Duodenal mucosa (tissue), 2 donors: Measurements from ENCODE around the gene TPH2.

Experiments
- H3K27ac ChIP-seq: one replicate; pipeline ENCODE4 v1.7.0; 2013; ENCODE audit warnings: low read depth, low read length
- H3K27me3 ChIP-seq, 2 donors: one replicate each; pipeline ENCODE4 v1.7.0; 2013; ENCODE audit warnings: low read length in 2 of 2, control low read depth in 1 of 2; ENCODE audit not compliant: insufficient read depth in 2 of 2, control insufficient read depth in 1 of 2
- H3K36me3 ChIP-seq, 2 donors: one replicate each; pipeline ENCODE4 v1.7.0; 2013; ENCODE audit warnings: low read length in 2 of 2, control low read depth in 1 of 2; ENCODE audit not compliant: insufficient read depth in 2 of 2, control insufficient read depth in 1 of 2
- H3K4me1 ChIP-seq, 2 donors: one replicate each; pipeline ENCODE4 v1.7.0; 2013; ENCODE audit warnings: low read length in 2 of 2, control low read depth in 1 of 2; ENCODE audit not compliant: insufficient read depth in 2 of 2, control insufficient read depth in 1 of 2
- H3K4me3 ChIP-seq, 2 donors: one replicate each; pipeline ENCODE4 v1.7.0; 2013; ENCODE audit warnings: low read length in 2 of 2, low read depth in 1 of 2
- H3K9ac ChIP-seq, 2 donors: one replicate each; pipeline ENCODE4 v1.7.0; 2013; ENCODE audit warnings: low read length in 2 of 2, low read depth in 1 of 2
- H3K9me3 ChIP-seq, 2 donors: one replicate each; pipeline ENCODE4 v1.7.0; 2013; ENCODE audit warnings: low read length in 2 of 2, control low read depth in 1 of 2; ENCODE audit not compliant: control insufficient read depth in 1 of 2

TPH2 gene

DNA sequence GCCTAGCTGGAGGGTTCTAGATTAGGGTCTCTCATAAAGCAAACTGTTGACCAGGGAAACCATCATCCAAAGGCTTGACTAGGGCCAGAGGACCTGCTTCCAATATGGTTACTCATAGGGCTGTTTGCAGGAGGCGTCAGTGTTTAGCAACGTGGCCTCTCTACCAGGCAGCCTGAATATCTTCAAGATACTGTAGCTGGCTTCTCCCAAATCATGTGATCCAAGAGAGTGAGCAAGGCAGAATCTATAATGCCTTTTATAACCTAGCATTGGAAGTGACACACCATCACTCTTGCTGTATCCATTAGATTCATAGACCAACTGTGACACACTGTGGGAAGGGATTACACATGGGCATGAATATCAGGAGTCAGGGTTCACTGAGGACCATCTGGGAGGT lies 17.3 kb downstream of the TPH2 start:
- Histone ChIP-seq H3K4me3 (no peak overlapping the region), H3K4me1 (no peaks in the 10 kb centered on the region), H3K27me3 (no peaks in the 10 kb centered on the region), H3K27ac (no peak overlapping the region), H3K36me3 (no peaks in the 10 kb centered on the region), H3K9ac (no peak overlapping the region), H3K9me3 (no peaks in the 10 kb centered on the region)

DNA sequence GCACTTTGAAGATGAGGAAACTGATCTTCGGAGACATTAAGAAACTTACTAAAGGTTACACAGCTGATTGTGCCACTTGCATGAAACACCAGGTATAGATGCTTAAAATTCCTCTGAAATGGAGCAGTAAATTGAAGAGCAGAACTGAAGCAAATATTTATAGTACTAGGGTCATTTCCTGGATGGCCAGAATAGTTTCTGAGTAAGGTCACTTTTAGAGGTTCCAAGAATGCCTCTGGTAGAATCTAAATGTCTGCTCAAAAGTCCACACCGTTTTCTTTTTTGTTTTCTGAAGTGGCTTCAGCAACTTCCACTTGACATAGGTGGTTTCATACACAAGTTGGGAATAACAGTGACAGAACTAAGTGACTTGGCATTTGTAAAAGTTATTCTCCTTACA lies 19.4 kb downstream of the TPH2 start:
- H3K36me3 ChIP-seq = no peaks in the 10 kb centered on the region
- H3K27me3 ChIP-seq = no peaks in the 10 kb centered on the region
- H3K27ac ChIP-seq = no peak overlapping the region
- no peak overlapping the region for H3K9ac ChIP-seq
- H3K4me3 ChIP-seq = no peak overlapping the region
- H3K4me1 ChIP-seq = no peaks in the 10 kb centered on the region
- no peaks in the 10 kb centered on the region for H3K9me3 ChIP-seq

DNA sequence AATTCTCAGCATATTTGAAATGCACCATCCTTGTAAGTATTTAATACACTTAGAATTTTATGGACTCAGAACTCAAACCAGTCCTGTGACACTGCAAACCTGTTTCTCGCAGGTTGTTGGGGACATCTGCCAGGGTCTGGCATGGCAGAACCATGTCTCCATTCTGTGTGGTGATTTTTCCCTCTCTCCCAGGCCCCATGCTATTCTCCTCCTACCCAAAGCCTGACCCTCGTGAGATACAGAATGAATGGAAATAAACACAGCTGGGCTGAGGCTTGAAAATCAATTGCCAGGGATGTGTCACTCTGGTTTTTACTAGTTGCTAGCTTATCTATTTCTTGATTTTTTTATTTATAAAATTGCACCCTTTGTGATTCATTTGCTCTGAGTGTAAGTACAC lies 19.8 kb downstream of the TPH2 start:
- Histone ChIP-seq H3K27ac (no peak overlapping the region), H3K4me3 (no peak overlapping the region), H3K27me3 (no peaks in the 10 kb centered on the region), H3K4me1 (no peaks in the 10 kb centered on the region), H3K36me3 (no peaks in the 10 kb centered on the region), H3K9ac (no peak overlapping the region), H3K9me3 (no peaks in the 10 kb centered on the region)

GRCh38 chr12:71958993-71959578 lies 20.4 kb downstream of the TPH2 start:
- H3K9me3 ChIP-seq = no peaks in the 10 kb centered on the region
- no peak overlapping the region for H3K9ac ChIP-seq
- H3K27ac ChIP-seq = no peak overlapping the region

DNA sequence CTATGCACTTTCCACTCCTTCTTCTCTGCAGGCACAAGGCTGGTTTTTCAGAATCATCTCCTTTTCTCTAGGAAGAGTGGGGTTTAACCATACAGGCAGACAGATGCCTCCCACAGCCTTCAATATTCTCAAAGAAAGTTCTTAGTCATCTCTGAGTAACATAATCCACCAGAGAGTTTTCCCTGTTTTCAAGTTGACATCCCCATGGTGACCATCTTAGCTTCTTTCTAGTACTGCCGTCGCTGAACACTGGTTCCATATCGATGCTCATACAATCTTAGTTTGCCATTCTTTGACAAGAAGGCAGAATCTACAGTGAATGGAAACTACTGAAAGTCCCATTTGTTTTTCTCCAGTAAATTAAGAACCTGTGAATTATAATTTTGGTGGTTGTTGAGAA lies 28.6 kb downstream of the TPH2 start:
- Histone ChIP-seq H3K4me3 (no peak overlapping the region), H3K27ac (no peak overlapping the region), H3K27me3 (peaks cover 0 to 6% of the 10 kb centered on the region in 2 donors), H3K36me3 (no peaks in the 10 kb centered on the region), H3K9me3 (no peaks in the 10 kb centered on the region), H3K9ac (no peak overlapping the region), H3K4me1 (no peaks in the 10 kb centered on the region)

More at GRCh38 chr12:71958993-71959578, 20.4 kb downstream of the TPH2 start:
- Histone ChIP-seq H3K36me3 (no peaks in the 10 kb centered on the region), H3K4me3 (no peak overlapping the region), H3K27me3 (no peaks in the 10 kb centered on the region), H3K4me1 (no peaks in the 10 kb centered on the region)

DNA sequence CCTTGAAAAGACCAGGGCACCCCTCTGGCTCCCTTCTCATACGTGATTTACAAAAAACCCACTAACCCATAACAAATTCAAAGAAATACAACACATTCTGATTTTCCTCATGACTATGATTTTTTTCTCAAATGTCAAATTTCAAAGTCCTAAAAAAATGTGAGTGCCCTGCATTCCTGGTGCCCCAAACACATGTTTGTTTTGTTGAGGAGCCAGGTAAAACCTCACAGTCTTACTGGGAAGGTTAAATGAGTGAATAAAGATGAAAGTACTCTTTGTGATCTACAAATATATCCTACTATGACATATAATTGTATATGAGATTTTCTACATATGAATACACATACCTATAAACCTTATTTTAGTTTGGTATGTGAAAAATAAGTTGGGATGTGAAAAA lies 30.7 kb downstream of the TPH2 start:
- no peaks in the 10 kb centered on the region for H3K4me1 ChIP-seq
- no peak overlapping the region for H3K4me3 ChIP-seq

GRCh38 chr12:71970031-71970430 lies 31.4 kb downstream of the TPH2 start:
- Histone ChIP-seq H3K27me3 (peaks cover 0 to 6% of the 10 kb centered on the region in 2 donors), H3K4me3 (no peak overlapping the region), H3K9ac (no peak overlapping the region), H3K36me3 (no peaks in the 10 kb centered on the region), H3K4me1 (no peaks in the 10 kb centered on the region), H3K9me3 (no peaks in the 10 kb centered on the region), H3K27ac (no peak overlapping the region)

More for the DNA sequence above, 30.7 kb downstream of the TPH2 start:
- Histone ChIP-seq H3K36me3 (no peaks in the 10 kb centered on the region), H3K9me3 (no peaks in the 10 kb centered on the region), H3K9ac (no peak overlapping the region), H3K27me3 (peaks cover 0 to 6% of the 10 kb centered on the region in 2 donors), H3K27ac (no peak overlapping the region)

DNA sequence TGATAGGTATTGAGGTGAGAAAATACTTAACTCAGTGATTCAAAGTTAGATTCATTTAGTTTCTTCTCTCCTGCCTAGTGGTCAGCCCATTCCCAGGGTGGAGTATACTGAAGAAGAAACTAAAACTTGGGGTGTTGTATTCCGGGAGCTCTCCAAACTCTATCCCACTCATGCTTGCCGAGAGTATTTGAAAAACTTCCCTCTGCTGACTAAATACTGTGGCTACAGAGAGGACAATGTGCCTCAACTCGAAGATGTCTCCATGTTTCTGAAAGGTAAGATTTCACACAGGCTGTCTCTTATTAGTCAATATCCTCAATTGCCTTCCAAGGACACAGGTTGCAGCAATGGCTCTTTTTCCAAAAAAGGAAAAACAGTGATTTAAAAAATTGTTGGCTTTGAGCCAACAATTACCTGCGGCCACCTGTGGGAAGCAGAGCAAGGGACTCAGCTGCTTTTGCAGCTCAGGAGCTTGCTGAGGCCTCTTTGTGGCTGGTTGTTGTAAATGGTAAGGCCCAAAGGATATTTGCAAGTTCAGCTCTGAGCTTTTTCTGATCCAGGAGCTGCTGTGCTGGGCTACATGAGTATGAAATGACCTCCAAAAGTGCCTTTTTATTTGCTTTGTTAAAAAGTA lies 33.9 kb downstream of the TPH2 start:
- no peaks in the 10 kb centered on the region for H3K4me1 ChIP-seq
- H3K27me3 ChIP-seq = peaks cover 0 to 6% of the 10 kb centered on the region in 2 donors
- H3K9ac ChIP-seq = no peak overlapping the region
- H3K27ac ChIP-seq = no peak overlapping the region
- H3K9me3 ChIP-seq = no peaks in the 10 kb centered on the region
- H3K36me3 ChIP-seq = no peaks in the 10 kb centered on the region
- no peak overlapping the region for H3K4me3 ChIP-seq

GRCh38 chr12:71973687-71974086 lies 35.0 kb downstream of the TPH2 start:
- no peak overlapping the region for H3K4me3 ChIP-seq
- no peak overlapping the region for H3K27ac ChIP-seq
- H3K4me1 ChIP-seq = no peaks in the 10 kb centered on the region
- H3K27me3 ChIP-seq = no peaks in the 10 kb centered on the region
- no peaks in the 10 kb centered on the region for H3K9me3 ChIP-seq
- H3K9ac ChIP-seq = no peak overlapping the region
- no peaks in the 10 kb centered on the region for H3K36me3 ChIP-seq

DNA sequence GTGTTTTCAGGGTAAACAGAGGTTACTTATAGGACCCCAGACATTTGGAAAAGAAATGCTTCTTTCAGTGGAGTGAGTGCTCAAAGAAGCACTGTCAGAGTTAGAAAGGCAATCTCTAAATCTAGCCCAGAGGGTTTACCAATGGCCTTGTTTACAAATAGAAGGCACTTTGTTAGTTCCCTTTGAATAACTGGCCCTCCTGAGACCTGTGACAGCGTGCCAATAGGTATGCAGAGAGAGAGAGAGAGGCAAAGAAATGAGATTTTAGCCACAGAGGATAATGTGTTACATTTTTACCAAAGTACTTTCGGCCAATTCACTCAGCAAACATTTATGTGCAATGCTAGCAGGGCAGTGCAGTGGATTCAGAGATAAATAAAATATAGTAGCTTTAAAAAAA lies 41.9 kb downstream of the TPH2 start:
- H3K36me3 ChIP-seq = no peaks in the 10 kb centered on the region

More for the DNA sequence above, 41.9 kb downstream of the TPH2 start:
- H3K27me3 ChIP-seq = no peaks in the 10 kb centered on the region
- no peaks in the 10 kb centered on the region for H3K4me1 ChIP-seq
- H3K4me3 ChIP-seq = no peak overlapping the region
- H3K27ac ChIP-seq = no peak overlapping the region
- no peaks in the 10 kb centered on the region for H3K9me3 ChIP-seq
- no peak overlapping the region for H3K9ac ChIP-seq
